OCI-LY3 (cell line): ENCODE measurements around the gene HIPK2.

Experiments
- EZH2phosphoT487 ChIP-seq: fragments of 200-600 bp; shearing (Covaris generic); IDR thresholded peaks from 2 replicates; pipeline ENCODE4 v1.6.1; 2018; ENCODE audit warnings: antibody characterized with exemption, mixed run types, low read depth
- TF ChIP-seq, protein P1 (sequence below): fragments of 200-600, 300-600 bp; sonication (generic); IDR thresholded peaks from 2 replicates; pipeline ENCODE4 v1.5.1; 2014; ENCODE audit warnings: antibody characterized with exemption, low read length, low read depth

DNA sequence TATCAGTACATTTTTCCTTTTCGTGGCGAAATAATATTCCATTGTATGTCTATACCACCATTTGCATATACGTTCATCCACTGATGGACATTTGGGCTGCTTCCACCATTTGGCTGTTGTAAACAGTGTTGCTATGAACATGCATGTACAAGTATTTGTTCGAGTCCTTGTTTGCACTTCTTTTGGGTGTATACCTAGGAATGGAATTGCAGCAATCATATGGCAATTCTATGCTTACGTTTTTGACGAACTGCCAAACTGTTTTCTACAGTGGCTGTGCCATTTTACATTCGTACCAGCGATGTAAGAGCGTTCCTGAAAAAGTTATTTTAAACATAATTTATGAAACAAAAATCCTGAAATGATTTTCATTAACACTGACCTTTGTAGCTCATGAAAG, 79.5 kb downstream of the HIPK2 start:
- TF ChIP-seq, protein P1, sequence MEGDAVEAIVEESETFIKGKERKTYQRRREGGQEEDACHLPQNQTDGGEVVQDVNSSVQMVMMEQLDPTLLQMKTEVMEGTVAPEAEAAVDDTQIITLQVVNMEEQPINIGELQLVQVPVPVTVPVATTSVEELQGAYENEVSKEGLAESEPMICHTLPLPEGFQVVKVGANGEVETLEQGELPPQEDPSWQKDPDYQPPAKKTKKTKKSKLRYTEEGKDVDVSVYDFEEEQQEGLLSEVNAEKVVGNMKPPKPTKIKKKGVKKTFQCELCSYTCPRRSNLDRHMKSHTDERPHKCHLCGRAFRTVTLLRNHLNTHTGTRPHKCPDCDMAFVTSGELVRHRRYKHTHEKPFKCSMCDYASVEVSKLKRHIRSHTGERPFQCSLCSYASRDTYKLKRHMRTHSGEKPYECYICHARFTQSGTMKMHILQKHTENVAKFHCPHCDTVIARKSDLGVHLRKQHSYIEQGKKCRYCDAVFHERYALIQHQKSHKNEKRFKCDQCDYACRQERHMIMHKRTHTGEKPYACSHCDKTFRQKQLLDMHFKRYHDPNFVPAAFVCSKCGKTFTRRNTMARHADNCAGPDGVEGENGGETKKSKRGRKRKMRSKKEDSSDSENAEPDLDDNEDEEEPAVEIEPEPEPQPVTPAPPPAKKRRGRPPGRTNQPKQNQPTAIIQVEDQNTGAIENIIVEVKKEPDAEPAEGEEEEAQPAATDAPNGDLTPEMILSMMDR, result no peak
- TF ChIP-seq EZH2phosphoT487, result no peak
